Measurements from ENCODE around the gene CNPY1.

- TF ChIP-seq CTCF (IDR thresholded peaks at IDR 0.05) (no peak), POLR2A (IDR thresholded peaks at IDR 0.05) (no peak)
Observed at GRCh38 chr7:155543926-155544325, 2.4 kb downstream of the CNPY1 start.

All from thyroid gland (tissue), 4 donors.